Embryonic facial prominence (tissue), 1 donor: ENCODE data around the gene CTSH.
A peak's percentile ranks its signal among the peaks of the same experiment; 100 is the strongest.
"Not testable (repeated sequence)": the region's sequence is repeated elsewhere in the genome, so short reads cannot be mapped to it uniquely, and the experiment has no call there.

ENCODE experiments used
- DNase-seq: peaks from one replicate; pipeline ENCODE4 v3.0.0-alpha.2; 2016; ENCODE audit errors: extremely low spot score

The CTSH gene

DNA sequence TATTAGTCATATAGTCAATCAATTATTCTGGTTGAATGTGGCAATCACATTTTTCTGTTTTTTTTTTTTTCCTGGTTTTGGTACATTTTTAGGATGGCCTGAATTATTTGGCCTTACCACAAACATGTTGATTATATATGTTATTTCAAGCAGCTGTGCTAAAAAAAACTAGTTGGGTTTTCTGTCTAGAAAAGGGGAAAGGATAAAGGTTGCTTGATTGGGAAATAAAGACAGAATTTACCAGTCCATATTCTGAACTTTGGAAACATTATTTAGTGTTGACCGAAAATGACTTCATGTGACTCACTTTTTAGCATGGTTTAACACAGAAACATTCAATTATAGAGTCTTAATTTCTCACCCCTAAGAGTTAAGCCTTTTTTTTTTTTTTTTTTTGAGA lies 64.0 kb downstream of the CTSH start:
- DNase-seq: no peak

DNA sequence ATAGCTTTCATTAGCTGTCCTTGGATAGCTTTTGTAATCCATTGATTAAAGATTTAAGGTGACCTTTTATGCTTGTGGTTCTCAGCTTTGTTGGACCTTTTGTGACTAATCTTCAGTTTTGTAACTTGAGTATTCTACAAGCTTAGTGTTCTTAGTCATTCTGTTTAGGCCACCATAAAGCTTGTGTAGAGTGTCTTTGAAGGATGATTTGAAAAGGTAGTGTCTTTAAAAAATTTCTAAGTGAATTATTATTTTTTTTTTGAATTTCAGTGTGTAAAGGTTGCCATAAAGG lies 64.7 kb downstream of the CTSH start:
- DNase-seq: no peak

DNA sequence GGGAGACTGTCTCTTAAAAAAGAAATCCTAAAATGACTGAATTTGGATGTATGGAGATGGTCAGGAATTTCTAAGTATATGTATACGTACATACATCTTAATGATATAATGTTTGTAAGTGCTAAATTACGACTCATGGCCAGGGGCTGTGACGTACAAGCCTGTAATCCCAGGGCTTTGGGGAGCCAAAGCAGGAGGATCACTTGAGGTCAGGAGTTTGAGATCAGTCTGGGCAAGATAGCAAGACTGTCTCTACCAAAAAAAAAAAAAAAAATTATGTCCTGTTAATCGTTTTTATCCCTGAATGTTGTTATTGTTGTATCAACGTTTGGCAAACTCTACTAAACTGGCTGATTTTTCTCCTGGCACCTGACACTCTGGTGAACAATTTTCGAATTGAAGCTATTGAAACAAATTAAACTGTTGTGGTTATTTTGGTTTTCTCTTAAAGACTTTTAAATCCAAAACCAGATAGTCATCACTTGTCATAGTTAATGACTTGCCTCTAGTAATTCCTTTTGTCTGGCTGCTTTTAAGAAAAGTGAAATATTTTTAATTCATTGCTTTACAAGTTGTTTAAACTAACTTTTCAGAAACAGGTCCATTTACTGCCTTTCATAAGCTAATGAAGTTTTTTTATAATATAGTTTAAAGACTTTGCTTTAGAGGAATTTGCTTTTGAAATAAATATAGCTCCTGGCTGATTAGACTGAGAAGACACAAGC lies 65.2 kb downstream of the CTSH start:
- no peak for DNase-seq

DNA sequence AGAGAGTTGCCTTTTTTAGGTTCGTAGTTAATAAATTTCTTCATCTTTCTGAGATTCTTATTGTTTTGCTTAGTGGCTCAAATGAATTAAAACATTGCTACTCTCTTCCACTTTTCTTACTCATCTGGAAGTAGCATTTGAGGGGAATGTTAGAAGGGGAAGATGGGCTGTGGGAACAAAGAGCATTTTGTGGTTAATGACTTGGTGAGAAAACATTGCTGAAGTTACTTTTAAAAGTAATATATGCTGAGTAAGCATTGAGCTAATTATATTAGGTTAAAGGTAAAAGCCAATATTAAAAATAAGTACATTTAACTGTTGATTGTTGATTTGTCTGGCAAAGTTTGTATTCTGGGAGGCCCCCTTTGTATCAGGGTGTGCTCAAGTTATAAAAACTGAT lies 66.5 kb downstream of the CTSH start:
- DNase-seq: no peak

GRCh38 chr15:78876954-78877353 lies 67.9 kb downstream of the CTSH start:
- not testable (repeated sequence) for DNase-seq

DNA sequence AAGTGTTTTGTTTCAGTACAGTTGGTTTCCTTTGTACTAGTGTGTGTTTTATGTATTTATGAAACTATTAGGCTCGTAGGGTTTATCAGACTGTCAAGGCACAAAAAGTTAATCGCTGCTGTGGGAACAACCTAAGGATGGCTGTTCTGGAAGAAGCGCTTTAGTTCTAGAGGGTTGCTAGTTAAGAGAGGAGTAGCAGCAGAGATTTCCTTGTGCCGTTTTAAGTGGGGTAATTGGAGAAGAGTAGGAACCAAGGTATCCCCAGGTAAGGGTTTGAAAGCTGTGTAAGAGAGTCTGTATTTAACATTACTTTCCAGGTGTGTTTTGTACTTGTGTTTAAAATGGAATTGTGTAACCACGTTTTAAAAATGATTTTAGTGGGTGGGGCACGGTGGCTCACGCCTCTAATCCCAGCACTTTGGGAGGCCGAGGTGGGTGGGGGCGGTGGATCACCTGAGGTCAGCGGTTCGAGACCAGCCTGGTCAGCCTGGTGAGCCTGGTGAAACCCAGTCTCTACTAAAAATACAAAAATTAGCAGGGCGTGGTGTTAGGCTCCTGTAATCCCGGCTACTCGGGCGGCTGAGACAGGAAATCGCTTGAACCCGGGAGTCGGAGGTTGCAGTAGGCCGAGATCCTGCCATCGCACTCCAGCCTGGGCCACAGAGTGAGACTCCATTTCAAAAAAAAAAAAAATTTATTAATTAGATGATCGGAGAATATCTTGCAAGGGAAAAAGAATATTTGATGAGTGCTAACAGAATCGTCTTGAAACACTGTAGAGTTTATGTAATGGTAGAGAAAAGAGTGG lies 69.5 kb downstream of the CTSH start:
- no peak for DNase-seq

DNA sequence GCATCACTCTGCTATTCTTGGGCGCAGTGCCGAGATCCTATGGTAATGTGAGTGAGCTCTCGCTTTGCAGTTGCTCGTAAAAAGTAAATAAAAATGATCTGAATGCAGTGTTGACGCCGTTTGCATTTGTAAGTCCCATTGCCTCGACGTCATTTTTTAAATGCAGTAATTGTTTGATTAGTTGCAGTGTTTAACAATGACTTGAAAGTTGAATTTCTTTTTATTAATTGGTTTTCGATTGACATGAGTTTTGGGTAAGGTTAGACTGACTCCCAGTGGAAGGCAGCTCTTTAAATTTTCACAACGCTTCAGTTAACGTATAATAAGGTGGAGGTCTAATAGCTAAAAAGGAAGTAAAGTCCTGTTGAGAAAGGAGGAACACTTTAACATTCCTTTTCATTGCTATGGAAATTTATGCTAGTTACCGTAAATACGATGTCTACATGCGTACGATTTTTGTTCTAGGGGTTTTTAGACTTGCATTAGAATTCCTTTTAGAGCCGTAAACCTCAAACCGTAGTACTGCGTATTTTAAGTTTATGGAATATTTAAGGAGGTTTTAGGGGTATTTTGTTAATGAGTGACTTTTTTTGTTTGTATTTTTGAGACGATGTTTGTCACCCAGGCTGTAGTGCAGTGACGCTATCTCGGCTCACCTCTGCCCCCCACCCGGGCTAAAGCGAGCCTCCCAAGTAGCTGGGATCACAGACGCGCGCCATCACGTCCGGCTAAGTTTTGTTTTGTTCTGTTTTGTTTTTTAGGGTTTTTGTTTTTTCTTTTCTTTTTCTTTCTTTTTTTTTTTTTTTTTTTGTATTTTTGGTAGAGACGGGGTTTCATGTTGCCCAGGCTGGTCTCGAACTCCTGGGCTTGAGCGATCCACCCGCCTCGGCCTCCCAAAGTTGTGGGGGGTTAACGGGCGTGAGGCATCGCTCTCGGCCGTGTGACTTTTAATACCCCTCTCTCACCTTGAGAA lies 70.8 kb downstream of the CTSH start:
- no peak for DNase-seq

DNA sequence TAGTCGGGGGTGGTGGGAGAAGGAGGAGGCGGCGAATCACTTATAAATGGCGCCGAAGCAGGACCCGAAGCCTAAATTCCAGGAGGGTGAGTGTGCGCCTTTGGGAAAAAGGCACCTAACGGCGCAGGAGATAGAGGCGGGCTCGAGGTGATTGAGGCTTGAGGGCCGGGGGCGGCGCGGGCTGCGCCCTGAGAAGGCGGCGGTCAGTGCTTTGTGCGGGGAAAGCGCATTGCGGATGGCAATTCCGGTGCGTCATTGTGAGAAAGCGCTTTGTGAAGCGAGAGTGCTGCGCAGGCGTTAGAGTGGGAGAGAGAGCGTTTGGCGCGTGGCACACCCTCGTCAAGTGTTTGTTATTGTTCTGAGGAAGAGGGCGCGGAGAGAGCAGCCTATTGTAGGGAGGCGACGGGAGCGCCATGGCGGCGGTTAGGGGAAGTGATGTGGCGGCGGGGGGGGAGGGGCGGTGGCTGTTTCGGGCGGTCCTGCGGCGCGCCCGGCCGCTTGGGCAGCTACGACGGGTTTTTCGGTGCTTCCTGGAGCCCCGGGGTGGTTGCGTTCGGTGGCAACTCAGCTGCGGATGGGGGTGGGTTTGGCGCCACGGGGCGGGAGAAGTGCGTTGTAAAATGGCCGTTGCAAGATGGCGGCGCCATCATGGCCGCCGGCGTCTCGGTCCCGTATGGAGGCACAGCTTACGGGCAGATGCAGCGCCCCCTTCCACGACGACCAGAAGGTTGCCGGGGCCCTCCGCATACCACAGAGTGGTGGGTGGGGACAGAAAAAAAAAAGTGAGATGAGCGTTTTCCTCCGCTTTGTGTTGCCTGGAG lies 71.7 kb downstream of the CTSH start:
- peak; percentile 85 for DNase-seq

DNA sequence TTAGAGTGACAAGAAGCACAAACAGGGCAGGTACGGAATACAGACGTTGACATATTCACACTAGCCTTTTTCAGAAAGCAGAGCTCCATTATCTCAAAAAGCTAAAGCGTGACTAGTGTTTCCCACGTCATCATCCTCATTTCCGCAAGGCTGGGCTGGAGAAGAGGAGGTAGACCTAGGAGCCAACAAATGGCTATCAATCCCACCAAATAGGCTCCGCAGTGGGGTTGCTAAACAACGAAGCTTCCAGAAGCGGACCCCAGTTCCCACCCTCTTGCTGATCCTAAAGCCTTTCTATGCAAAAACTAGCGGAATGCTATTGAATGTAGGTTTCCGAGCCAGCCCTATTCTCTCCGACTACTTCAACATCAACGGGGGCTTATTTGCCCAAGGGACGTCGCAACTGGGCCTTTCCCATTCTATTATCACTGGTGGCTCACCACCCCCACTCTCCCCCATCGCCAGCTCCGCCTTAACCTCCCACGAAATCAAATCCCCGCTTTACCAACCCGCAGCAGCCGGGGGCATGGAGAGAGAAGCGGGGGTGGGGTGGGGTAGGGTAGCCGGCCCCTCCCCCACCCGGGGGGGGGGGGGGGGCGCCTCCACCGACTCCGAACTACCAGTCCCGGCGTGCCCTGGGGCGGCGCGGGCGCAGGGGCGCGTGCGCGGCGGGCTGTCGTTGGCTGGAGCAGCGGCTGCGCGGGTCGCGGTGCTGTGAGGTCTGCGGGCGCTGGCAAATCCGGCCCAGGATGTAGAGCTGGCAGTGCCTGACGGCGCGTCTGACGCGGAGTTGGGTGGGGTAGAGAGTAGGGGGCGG lies 72.5 kb downstream of the CTSH start, which contains the start of gene MORF4L1:
Gene MORF4L1, plus strand, starts transcription at position 736 of the 817 bp plus-strand sequence. CDS start 128 bp downstream, outside the sequence.
- peak; percentile 95 for DNase-seq

- DNase-seq: not testable (repeated sequence)
These were observed 73.2 kb downstream of the CTSH start for GRCh38 chr15:78871483-78872127.
